ENCODE measurements around the gene OPCML.
A peak's percentile ranks its signal among the peaks of the same experiment; 100 is the strongest.

Gene OPCML

DNA sequence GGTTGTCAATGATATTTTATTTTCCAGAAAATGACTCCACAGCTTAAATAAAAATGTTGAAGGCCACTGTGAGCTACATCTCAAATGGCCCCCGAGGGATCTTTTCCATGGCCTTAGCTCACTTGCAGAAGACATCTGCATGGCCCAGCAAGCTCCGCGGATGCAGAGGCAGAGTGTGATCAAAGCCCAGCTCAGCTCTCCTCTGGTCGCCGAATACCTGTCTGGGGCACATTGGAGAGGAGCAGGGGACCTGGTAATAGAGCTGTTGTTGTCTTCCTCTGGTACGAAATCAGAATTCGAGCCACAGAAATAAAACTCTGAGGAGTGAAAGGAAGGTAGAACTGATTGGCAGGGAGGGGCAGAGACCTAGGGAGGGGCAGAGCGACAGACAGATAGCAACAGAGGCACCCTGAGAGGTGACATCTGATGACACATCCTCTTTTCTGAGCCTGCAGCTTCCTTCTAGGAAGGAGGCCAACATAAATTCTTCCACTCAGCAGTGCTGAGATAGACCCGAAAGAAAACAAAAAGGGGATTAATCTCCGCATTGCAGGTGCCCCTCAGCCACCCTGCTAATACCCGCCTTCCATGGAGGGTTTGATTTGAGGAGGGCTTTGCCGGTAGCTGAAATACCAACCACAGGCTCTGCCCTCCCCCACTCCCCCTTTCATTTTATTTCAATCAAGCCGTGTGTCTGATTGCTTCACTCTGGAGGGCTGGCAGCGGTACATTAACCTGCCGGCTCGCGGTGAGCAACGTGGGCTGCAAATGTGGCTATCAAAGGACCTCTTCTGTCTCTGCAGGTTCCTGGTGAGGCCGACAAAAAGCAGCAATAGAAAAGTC is 759.4 kb downstream of the OPCML start:
- DNase-seq (ENCODE audit: low read depth in 2 of 2, low spot score in 1 of 2): no peak

DNA sequence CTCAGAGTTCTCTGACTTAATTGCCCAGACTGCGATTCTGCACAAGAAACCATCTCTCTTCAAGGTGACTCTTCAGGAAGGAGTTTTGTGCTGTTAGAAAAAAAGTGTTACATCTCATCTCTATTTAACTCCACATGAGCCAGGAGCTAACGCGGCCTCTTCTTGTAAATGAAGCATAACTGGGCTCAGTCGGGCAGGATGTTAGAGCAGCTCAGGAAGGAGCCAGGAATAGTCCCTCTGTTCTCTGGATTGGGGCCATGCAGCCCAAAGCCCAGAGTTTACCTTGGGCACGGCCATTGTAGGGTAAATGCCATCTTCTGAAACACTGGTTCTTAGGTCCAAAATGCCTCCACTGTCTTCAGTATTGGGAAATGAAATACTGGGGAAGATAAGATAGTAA is 760.6 kb downstream of the OPCML start:
- DNase-seq (ENCODE audit: low read depth in 2 of 2, low spot score in 1 of 2): no peak

DNA sequence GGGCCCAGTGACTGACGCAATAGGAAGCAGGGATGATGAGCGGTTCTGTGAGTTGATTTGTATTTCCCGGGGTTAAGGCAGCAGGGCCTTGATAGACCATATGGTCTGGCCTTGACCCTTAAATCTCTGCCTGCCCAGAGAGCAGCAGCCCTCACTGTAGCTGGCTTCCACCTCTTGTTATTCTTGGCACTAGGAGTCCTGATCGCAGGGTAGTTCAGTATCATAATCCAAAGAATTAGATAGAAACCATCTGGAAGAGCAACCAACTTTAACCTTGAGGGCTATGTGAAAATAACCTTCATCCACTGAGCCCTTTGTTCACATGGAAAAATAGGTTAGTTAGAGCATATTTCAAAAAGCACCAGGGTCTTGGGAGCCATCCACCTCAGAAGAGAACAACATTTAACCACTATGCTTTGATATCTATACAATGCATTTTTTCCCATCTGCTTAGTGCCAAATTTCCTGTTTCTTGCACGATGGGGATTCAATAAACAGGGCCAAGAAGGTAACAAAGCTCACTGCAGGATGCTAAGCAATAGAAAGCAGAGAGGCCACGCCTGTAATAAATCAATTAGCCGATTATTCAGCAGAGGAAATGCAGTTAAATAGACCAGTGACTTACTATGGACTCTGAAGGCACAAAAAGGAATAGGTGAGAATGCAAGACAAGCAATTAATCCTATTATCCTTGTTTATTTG is 761.3 kb downstream of the OPCML start:
- no peak for DNase-seq (ENCODE audit: low read depth in 2 of 2, low spot score in 1 of 2)

DNA sequence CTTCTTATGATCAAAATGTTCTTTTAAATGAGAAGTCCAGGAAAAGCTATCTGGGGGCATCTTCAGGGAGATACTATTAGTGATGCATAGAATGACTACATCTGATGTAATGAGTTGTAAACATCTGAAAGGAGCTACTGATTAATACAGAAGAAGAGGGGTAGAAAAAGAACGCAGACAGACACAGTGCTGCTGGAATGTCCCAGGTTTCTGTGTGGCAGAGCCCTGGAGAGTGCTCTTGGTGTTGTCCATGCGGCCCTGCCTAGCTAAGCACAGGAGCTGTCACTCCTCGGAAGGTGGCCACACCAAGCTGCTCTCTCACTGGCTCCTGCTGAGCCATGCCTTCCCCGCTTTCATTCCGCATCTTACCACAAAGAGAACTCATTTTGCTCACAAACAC is 768.8 kb downstream of the OPCML start:
- DNase-seq (ENCODE audit: low read depth in 2 of 2, low spot score in 1 of 2): no peak

DNA sequence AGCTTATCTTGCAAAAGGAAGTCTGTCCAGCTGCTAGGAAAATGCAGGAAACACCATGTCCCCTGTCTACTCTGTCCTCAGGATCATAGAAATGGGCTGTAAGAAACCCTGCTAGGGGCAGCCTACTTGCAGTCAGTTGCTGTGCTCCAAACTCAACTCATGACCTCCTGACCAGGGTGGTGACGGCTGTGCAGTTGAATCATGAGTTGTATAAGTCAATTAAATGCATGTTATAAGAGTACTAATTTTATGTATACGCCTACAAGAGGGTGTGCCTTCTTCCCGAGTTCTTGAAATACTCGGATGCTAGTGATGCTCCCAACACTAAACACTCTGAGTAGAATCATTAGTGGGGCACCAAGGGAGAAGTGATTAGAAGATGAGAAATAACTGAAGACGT is 776.4 kb downstream of the OPCML start:
- DNase-seq (ENCODE audit: low read depth in 2 of 2, low spot score in 1 of 2): no peak

DNA sequence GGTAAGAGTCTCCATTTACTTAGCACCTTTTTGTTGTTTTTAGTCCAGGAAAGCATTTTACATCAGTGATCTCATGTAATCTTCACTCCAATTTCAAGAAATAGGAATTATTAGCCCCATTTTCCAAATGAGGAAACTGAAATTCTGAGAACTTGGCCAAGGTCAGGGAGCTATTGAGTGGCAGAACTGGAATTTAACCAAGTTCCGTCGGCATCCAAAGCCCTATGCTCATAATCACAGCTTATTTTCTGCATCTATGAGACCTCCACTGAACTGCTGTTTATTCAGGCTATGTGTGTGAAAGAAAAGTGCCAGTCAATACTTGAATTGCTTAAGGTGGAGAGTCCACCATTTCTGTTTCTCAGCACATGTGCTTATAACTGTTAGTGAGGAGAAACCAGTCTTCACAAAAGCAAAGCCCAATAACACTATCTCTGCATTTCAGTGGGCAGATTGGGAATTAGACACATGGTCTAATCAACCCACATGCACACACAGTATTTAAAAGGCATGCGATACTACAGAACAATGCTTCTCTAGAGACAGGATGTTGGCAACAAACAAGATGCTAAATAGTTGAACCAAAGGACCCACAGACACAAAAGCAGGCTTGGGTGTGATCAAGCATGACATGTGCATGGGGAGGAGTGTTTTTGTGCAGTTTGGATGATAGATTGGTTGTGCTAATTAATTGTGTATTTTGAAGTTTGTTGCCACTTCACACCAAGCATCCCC is 780.6 kb downstream of the OPCML start:
- no peak for DNase-seq (ENCODE audit: low read depth in 2 of 2, low spot score in 1 of 2)

DNA sequence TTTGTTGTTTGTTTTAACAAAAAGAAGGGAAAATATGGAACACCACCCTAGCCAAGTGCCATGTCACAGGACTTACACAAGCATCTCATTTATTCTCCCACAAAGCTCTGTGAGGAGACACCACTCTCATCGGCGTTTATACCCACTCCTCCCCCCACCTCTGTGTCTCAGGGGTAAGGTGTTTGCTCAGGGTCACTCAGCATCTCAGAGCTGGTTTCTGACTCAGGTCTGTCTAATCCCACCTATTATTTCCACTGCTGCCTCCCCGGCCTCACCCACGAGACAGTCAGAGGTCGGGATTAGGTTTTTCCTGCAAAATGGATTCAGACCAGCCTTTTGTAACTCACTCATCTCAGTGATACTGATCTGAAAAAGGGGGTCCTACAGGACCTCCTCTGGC is 786.0 kb downstream of the OPCML start:
- DNase-seq (ENCODE audit: low read depth in 2 of 2, low spot score in 1 of 2): no peak

DNA sequence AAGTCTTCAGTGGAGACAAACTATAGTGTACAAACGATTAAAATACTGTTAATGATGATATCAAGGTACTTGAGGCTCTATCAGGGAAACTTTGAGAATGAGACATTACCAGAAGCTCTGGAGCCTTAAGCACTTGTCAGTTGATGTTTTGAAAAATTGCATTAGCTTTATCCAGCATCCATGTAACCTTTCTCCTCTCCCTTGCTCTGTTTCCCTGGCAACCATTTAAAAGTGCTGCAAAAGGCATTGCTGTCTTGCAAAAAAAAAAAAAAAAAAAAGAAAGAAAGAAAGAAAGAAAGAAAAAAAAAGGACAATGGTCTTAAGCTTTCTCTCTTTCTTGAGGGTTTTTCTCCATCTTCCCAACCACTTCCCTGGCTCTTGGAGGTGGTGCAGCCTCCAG is 787.0 kb downstream of the OPCML start:
- DNase-seq (ENCODE audit: low read depth in 2 of 2, low spot score in 1 of 2): no peak

DNA sequence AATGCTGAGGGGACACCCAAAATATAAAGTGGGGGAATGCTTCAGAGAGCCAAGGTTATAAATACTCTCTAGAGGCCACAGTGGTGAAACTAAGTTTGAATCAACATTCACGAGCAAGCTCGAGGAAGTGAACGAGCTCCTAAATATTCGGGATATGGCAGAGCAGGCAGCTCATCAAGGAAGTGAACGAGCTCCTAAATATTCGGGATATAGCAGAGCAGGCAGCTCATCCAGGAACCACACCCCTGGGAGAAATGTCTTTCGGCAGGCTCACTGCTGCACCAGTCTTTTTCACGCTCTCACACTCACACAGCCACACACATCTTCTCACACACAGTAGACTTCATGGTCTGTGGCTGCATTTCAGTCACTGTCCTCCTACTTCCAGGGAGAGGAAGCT is 787.5 kb downstream of the OPCML start:
- DNase-seq (ENCODE audit: low read depth in 2 of 2, low spot score in 1 of 2): no peak

DNA sequence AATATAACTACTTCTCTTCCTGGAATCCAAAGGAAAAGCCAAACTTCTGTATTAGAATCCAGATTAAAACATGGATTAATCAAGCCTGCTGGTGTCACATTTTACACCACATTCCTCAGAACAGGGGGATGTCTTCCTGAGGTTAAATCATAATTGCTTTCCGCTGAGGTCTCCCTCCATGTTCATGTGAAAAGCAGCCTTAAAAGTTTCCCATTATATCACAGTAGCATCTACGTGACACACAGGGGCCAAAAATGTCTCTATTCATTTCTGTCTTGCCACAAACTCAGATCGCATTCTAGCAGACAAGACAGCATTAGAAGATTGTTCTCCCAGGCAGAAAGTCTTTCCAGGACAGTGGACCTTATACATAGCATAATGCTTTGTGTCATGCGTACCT is 788.7 kb downstream of the OPCML start:
- DNase-seq (ENCODE audit: low read depth in 2 of 2, low spot score in 1 of 2): no peak

DNA sequence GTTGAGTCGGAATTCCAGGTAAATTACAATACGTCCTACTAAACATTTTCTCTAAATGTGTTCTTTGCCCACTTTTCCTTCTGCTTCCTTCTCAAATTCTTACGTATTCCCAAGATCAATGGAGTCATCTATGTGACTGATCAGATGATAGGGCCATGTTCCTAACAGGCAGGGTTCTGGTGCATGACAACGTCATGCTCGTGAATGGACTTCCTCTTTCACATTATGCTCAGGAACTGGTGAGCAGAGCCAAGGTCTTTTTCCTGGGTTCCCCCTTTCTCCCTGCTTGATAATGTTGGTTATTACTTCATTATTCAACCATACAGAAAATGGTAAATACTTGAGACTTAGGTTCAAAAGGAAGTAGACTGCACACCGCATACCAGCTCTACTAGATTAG is 789.4 kb downstream of the OPCML start:
- DNase-seq (ENCODE audit: low read depth in 2 of 2, low spot score in 1 of 2): no peak

DNA sequence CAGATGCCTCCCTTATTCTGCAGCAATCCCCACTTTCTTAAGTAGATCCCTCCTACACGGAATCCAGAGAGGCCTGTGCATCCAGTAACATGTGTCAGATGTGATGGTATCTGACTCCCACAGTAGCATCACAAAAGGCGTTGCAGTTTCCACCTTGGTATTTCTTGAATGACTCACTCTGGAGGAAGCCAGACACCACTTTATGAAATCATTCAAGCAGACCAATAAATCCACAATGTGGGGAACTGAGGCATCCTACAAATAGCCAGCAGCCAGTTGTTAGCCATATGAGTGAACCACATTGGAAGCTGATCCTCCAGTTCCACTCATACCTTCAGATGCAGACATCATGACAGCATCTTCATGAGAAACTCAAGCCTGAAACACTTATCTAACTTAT is 798.1 kb downstream of the OPCML start:
- no peak for DNase-seq (ENCODE audit: low read depth in 2 of 2, low spot score in 1 of 2)

DNA sequence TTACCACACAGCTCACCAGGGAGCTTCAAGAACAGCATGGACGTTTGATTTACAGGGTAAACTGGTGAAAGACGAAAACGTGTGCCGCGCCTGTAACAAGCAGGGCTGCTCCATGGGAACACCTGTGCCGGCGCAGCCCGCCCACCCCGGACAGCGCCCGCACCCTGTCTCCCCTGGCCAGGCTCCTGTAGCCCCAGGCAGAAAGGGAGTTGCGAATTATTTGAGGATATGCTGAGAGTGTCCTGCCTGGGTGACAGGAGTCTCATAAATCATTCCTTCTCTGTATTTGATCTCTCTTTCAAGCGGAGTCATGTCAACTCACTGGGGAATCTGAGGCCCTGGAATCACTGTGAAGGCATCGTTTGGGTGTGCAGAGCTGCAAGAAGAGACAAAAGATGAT is 804.3 kb downstream of the OPCML start:
- no peak for DNase-seq (ENCODE audit: low read depth in 2 of 2, low spot score in 1 of 2)

DNA sequence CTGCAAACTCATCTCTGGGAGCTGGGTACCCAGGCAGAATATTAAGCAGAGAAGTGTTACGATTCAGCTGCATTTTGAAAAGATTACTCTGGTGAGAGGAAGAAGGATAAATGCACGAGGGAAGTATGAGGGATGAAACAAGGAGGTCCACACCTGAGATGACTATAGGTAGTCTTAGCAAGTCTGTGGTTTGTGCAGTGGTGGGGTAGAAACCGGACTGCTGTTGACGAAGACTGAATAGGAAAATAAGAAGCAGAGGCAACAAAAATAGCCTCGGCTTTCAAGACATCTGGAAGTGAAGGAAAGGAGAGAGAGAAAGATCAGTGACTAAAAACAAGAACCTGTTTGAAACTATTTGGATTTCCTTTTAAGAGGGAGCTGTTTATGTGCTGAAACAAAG is 810.8 kb downstream of the OPCML start:
- DNase-seq (ENCODE audit: low read depth in 2 of 2, low spot score in 1 of 2): no peak

DNA sequence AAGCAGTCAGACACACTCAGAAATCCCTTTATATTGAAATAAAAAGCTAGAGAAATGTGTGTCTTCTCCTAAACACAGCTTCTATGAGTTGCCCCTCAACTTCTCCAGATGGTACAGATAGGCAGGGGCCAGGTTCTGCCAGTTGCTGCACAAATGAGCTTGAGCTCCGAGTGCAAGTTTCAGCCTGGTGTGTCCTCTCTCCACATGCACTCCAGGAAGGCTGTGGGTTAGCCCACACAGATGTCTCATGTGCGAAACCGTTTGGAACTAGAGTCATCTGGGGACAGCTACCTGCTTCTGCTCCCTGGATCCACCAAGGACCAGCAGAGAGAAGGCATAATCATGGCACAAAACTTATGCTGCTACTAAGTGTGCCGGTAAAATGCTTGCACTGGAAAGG is 812.6 kb downstream of the OPCML start:
- no peak for DNase-seq (ENCODE audit: low read depth in 2 of 2, low spot score in 1 of 2)

DNA sequence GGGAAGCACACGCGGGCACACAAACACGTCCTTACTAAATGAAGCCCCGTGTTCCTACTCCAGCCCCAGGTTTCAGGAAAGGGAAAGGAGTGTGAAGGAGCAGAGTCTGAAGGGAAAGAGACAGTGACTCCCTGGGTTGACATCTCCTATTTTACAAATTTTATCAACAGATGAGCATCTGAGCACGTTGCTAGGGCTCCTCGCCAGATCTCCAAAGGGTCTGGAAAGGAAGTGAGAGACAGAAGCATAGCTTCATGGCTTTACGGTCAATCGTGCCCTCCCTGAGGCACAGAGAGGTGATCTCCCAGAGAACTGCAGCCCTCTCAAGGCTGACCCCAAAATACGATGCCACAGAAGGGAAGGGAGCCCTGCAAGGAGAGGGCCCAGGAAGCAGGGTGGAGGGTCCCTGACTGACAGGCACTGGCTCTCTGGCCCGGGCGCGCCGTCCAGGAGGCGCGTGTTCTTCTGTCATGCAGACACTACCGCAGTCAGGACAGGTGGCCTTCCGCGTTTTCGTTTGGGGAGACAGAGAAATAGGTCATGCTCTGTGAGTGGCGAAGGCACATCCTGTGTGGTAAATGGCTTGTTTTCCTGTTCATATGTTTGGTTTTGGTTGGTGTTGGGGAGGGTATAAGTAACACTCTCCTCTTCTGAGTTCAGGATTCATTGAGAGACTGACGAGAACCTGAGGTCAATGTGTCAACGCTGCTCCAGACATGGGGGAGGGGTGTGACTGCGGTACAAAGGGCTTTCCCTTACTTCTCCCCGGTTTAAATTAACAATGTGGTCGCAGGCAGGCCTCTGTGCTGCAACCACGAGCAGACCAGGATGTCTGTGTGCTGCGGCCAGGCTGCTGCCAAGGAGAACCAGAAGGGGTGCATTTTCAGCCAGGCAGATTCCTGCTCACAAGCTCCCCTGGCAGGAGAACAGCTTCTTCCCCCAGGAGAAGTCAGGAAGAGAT is 813.3 kb downstream of the OPCML start:
- peak in 1 of 2 donors; percentile 7 for DNase-seq (ENCODE audit: low read depth in 2 of 2, low spot score in 1 of 2)

DNA sequence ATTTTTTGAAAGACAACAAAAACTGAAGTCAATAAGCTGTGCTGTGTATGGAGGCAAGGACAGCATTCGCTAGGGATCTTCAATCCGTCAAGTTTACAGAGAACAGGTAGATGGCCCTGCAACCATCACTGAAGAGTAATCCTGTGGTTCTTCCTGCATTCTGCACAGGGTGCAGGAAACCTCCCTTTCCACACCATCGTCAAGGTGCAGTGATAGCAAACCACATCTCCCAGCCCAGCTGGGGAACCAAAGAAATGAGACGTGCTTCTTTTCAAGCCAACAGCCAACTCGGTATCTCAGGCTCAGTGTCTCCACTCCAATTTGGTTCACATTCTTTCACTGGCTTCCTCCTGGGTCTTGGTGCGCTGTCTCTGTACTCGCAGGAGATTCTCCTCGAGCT is 814.5 kb downstream of the OPCML start:
- no peak for DNase-seq (ENCODE audit: low read depth in 2 of 2, low spot score in 1 of 2)

DNA sequence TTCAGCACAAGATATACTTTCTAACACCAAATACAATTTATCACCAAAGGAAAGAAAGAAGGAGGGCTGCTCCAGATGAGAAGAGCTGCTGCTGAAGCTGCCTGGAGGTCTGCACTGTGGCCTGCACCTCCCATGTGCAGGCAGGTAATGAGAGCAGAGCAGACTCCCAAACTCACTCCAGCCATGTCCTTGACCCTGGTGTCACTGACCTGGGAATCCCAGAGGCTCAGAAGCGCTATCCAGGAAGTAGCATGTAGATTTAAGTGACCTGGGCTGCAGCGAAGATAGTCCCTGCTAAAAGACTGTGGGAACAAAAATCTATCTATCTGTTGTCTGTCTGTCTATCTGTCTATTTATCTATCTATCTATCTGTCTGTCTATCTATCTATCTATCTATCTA is 816.3 kb downstream of the OPCML start:
- DNase-seq (ENCODE audit: low read depth in 2 of 2, low spot score in 1 of 2): no peak

DNA sequence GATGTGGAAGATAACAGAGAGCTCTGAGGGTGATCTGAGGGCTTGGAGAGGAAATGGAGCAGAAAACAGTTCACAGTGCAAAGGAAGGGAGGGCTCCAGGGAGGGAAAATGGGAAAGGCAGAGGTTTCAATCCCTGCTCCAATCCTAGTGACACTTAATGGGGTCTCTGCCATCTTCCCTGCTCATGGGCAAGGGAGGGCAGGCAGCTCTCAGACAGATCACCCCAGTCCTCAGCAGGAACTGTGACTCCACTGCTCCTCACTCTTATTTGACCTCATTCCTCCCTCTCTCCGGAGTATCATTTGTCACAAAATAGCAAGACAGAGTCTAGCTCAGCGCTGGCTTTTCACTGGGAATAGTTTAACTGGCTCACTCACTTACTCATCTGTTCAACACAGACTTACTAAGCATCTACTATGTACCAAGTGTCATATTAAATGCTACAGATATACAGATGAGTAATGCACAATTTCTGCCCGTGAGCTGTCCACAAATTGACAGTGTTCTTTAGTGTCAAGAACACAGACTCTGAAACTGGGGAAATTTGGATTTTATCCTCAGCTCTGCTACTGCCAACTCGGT is 817.4 kb downstream of the OPCML start:
- DNase-seq (ENCODE audit: low read depth in 2 of 2, low spot score in 1 of 2): no peak

DNA sequence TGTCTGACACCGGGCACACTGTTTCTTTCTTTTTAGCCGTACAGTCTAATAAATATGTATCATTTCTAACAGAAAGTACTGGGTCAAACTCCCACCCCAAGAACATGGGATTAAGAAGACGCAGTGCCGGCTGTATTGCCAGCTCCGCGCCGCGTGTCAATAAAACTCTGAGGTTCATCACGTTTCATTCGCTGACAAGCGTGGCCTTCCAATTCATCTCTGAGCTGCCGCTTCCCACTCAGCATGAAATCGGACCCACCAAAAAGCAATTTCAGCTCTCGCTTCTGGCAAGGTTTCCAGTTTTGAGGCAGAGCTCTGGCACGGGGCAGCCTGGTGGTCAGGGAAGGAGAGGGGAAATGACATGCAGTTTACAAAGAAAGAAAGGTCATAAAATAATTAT is 819.8 kb downstream of the OPCML start:
- DNase-seq (ENCODE audit: low read depth in 2 of 2, low spot score in 1 of 2): no peak
